ENCODE measurements around the gene MACROD2. TPM values are rescaled to one million over a fixed set of nuclear protein-coding genes. Genes with fewer than 3 reads are reported as not detected.
"Not testable (repeated sequence)": the region's sequence is repeated elsewhere in the genome, so short reads cannot be mapped to it uniquely, and the experiment has no call there.

Gene MACROD2
- total RNA-seq, 2 donors from 2014 or later = 0.94 to 10.4 TPM

DNA sequence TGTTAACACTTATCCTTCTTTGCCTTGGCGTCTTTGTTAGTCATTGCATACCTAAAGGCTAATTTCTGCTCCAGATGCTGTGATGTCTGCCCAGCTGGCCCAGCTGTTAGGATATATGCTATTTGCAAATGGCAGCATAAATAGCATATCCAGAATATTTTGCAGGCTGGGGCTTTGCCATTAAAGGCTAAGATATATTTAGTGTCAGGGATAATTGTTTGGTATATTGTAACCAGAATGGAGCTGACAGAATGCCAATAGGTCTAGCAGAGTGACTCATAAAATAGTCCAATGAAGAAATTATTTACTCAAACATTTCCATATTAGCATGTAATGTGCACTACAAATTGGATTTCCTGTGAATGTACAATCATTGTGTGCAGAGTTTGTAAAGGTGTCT lies 926.2 kb downstream of the MACROD2 start:
- Histone ChIP-seq H3K27me3 (no peaks in the 10 kb centered on the region), H3K36me3 (no peaks in the 10 kb centered on the region), H3K9me3 (no peaks in the 10 kb centered on the region), H3K4me1 (no peaks in the 10 kb centered on the region), H3K27ac (no peak overlapping the region), H3K4me3 (no peak overlapping the region)
- TF ChIP-seq, protein P1, sequence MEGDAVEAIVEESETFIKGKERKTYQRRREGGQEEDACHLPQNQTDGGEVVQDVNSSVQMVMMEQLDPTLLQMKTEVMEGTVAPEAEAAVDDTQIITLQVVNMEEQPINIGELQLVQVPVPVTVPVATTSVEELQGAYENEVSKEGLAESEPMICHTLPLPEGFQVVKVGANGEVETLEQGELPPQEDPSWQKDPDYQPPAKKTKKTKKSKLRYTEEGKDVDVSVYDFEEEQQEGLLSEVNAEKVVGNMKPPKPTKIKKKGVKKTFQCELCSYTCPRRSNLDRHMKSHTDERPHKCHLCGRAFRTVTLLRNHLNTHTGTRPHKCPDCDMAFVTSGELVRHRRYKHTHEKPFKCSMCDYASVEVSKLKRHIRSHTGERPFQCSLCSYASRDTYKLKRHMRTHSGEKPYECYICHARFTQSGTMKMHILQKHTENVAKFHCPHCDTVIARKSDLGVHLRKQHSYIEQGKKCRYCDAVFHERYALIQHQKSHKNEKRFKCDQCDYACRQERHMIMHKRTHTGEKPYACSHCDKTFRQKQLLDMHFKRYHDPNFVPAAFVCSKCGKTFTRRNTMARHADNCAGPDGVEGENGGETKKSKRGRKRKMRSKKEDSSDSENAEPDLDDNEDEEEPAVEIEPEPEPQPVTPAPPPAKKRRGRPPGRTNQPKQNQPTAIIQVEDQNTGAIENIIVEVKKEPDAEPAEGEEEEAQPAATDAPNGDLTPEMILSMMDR (IDR thresholded peaks at IDR 0.05) = no peak
- DNase-seq (ENCODE audit: low spot score) = no peak

DNA sequence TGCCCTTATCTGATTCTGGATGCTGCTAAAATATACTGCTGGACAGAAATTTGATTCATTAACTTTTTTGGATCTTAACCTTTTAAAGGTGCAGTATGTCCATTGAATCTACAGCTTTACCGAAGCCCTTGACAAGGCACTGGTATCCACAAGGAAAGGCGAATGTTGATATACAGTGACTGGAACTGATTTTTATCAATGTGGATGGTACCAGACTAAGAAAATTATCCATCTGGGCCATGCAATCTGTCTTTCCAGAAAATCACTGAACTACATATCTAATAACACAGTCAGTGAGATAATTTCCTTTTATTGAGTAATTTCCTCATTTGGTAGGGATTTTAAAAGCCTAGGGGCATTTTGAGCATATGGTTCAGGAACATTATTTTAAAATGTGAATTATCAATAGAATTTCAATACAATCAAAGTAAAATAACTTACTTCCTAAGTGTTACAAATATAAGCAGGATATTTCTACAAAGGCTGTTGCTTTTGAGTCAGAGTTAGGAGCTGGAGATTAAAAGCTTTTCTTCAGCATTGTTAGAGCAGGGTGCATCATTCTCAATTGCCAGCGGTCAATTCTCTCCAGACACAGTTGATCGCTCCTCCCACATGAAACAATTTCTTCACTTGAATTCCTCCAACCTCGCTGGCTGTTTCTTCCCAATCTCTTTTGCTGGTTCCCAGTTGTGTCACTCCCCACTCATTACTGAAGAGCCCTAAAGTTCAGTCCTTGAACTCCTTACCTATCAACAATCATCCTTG lies 927.4 kb downstream of the MACROD2 start:
- Histone ChIP-seq H3K27ac (no peak overlapping the region), H3K27me3 (no peaks in the 10 kb centered on the region), H3K36me3 (no peaks in the 10 kb centered on the region), H3K4me1 (no peaks in the 10 kb centered on the region), H3K4me3 (no peak overlapping the region), H3K9me3 (no peaks in the 10 kb centered on the region)
- DNase-seq (ENCODE audit: low spot score) = no peak
- TF ChIP-seq, protein P1 (IDR thresholded peaks at IDR 0.05) = no peak

DNA sequence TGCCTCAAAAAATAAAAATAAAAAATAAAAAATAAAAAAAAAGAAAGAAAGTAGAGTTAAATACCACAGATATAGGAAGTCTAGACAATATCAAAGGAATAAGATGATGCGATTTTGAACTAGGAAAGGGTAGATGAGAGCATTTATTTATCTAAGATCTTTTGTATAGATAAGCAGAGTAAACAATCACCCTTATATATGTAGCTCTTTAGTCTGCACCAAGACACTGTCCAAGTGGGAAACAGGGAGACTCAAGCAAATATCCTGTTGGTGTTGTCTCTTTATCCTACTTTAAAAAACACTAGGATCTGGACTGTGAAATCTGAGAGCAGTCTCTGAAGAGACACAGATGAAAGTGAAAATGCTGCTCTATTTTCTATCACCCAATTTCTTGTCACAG lies 929.1 kb downstream of the MACROD2 start:
- Histone ChIP-seq H3K36me3 (no peaks in the 10 kb centered on the region), H3K27ac (no peak overlapping the region), H3K9me3 (no peaks in the 10 kb centered on the region), H3K4me3 (no peak overlapping the region), H3K4me1 (no peaks in the 10 kb centered on the region), H3K27me3 (no peaks in the 10 kb centered on the region)
- no peak for DNase-seq (ENCODE audit: low spot score)
- TF ChIP-seq, protein P1 (IDR thresholded peaks at IDR 0.05) = no peak

DNA sequence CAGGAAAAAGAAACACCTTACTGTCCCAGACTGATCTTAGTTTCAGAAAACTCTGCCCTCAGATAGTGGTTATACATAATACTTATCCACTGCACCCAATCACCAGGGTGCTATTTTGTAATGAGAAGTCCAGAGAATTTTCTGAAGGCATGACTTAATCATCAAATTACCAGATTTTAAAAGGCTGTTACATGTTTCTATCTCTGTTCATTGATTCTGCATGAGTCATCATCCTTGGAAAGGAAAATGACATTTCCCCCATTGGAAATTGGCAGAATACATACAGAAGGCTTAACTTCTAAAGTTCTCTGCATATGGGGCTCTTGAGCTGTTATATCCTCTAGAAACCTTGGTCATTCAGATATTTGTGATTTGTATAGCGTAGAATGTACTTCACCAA lies 930.0 kb downstream of the MACROD2 start:
- no peak for DNase-seq (ENCODE audit: low spot score)
- no peaks in the 10 kb centered on the region for H3K9me3 ChIP-seq
- H3K27ac ChIP-seq = no peak overlapping the region
- H3K4me3 ChIP-seq = no peak overlapping the region
- TF ChIP-seq, protein P1 (IDR thresholded peaks at IDR 0.05) = no peak
- no peaks in the 10 kb centered on the region for H3K4me1 ChIP-seq
- no peaks in the 10 kb centered on the region for H3K36me3 ChIP-seq
- no peaks in the 10 kb centered on the region for H3K27me3 ChIP-seq

DNA sequence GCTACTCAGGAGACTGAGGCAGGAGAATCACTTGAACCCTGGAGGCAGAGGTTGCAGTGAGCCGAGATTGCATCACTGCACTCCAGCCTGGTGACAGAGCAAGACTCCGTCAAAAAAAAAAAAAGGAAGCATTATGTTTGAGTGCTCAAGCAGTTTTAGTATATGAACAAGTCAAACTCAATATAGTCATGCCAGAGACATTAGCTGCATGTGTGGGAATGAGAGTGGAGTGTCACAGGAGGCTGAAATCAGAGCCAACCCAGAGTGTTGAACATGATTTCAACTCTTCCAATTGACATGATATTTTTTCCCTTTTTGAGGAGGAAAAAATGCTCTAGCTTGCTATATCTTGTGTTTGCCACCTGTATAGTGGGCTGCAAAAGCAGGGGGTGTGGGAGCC lies 931.1 kb downstream of the MACROD2 start:
- not testable (repeated sequence) for H3K4me3 ChIP-seq; H3K4me1 ChIP-seq; H3K9me3 ChIP-seq; H3K27ac ChIP-seq; DNase-seq (ENCODE audit: low spot score); H3K36me3 ChIP-seq; H3K27me3 ChIP-seq

DNA sequence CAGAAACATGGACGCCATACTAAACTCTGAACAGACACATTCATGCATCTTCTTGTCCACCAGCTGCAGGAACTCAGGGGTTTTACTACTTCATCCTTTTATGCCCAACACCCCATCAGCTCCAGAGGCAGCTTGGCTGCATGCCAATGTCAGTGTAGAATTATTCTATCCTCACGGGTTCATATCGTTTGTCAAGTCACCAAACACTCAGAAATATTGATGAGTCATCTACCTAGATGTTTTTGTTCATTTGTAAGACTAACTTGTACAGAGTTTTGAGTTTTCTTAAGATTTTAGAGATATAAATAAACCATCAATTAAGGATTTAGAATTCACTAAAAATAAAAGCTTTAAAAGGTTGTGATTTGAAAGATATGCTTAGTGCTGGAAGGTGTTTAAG lies 932.8 kb downstream of the MACROD2 start:
- DNase-seq (ENCODE audit: low spot score) = no peak
- TF ChIP-seq, protein P1 (IDR thresholded peaks at IDR 0.05) = no peak
- H3K9me3 ChIP-seq = no peaks in the 10 kb centered on the region
- H3K4me1 ChIP-seq = no peaks in the 10 kb centered on the region
- no peaks in the 10 kb centered on the region for H3K36me3 ChIP-seq
- H3K27me3 ChIP-seq = no peaks in the 10 kb centered on the region
- H3K4me3 ChIP-seq = no peak overlapping the region
- H3K27ac ChIP-seq = no peak overlapping the region

Data from right atrium auricular region (tissue), 2 donors.